ENCODE measurements around the gene ZDHHC14.

DNA sequence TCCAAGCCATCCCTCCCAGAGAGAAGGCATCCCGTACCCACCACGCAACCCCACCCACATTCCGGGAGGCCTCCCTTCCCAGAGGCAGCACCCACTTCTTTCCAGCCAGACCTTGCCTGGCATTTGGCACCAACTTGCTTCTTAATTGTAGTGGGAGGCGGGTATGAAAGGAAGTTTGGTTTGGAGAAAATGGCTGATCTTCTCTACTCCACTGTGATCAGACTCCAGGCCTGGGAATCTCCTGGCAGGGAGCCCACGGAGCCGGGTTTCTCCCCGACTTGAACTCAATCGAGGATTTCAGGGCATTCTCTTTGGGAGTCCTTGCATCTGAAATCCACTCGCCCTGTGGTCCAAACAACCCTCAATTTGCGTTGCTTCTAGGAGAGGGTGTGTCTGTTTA, 107.1 kb downstream of the ZDHHC14 start:
- TF ChIP-seq, protein P1, sequence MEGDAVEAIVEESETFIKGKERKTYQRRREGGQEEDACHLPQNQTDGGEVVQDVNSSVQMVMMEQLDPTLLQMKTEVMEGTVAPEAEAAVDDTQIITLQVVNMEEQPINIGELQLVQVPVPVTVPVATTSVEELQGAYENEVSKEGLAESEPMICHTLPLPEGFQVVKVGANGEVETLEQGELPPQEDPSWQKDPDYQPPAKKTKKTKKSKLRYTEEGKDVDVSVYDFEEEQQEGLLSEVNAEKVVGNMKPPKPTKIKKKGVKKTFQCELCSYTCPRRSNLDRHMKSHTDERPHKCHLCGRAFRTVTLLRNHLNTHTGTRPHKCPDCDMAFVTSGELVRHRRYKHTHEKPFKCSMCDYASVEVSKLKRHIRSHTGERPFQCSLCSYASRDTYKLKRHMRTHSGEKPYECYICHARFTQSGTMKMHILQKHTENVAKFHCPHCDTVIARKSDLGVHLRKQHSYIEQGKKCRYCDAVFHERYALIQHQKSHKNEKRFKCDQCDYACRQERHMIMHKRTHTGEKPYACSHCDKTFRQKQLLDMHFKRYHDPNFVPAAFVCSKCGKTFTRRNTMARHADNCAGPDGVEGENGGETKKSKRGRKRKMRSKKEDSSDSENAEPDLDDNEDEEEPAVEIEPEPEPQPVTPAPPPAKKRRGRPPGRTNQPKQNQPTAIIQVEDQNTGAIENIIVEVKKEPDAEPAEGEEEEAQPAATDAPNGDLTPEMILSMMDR (conservative IDR thresholded peaks at IDR 0.05; ENCODE audit: low read depth, low read length) = no peak
- no peak for TF ChIP-seq EZH2 (IDR thresholded peaks at IDR 0.05; ENCODE audit: borderline replicate concordance, low read depth, low read length, poor library complexity, severe bottlenecking)

All from A673 (cell line).